ENCODE data around the gene ESYT1. TPM values are rescaled to one million over a fixed set of nuclear protein-coding genes. Genes with fewer than 3 reads are reported as not detected.

Gene ESYT1
- total and polyA plus RNA-seq, 2 donors (not counting 1 experiment from before 2014, with no cell fraction given): 182 to 446 TPM

GRCh38 chr12:56165369-56165768 lies 37.3 kb downstream of the ESYT1 start:
- Histone ChIP-seq H3K36me3 (ENCODE audit: control insufficient read depth, insufficient read depth, low read length) (peaks cover 36% of the 10 kb centered on the region), H3K27ac (ENCODE audit: insufficient read depth, low read length) (no peak overlapping the region)

GRCh38 chr12:56169229-56169759 lies 41.2 kb downstream of the ESYT1 start:
- H4K20me1 ChIP-seq (ENCODE audit: control insufficient read depth, extremely low read depth, insufficient read depth, low read length): no peaks in the 10 kb centered on the region
- H3K36me3 ChIP-seq (ENCODE audit: control insufficient read depth, insufficient read depth, low read length): peaks cover 30% of the 10 kb centered on the region
- H2AFZ ChIP-seq (ENCODE audit: low read length): no peak overlapping the region
- DNase-seq (ENCODE audit: low read depth in 2 of 2): no peak
- H3K27me3 ChIP-seq (ENCODE audit: control insufficient read depth, insufficient read depth, low read length): no peaks in the 10 kb centered on the region
- no peak overlapping the region for H3K4me2 ChIP-seq (ENCODE audit: extremely low read depth, insufficient read depth, low read length)
- no peaks in the 10 kb centered on the region for H3K4me1 ChIP-seq (ENCODE audit: control insufficient read depth, extremely low read depth, insufficient read depth, low read length)
- H3K9ac ChIP-seq (ENCODE audit: insufficient read depth, low read length): no peak overlapping the region
- H3K27ac ChIP-seq (ENCODE audit: insufficient read depth, low read length): no peak overlapping the region
- H3K9me3 ChIP-seq (ENCODE audit: control insufficient read depth, insufficient read depth, low read depth, low read length): no peaks in the 10 kb centered on the region
- H3K4me3 ChIP-seq (replicated peaks in 1 of 4; ENCODE audit: control extremely low read depth in 1 of 4, insufficient read depth in 1 of 4, low read depth in 3 of 4, low read length in 4 of 4): no peak overlapping the region
- no peaks in the 10 kb centered on the region for H3K79me2 ChIP-seq (ENCODE audit: control insufficient read depth, insufficient read depth, low read length)
- no peak for TF ChIP-seq EZH2 (IDR thresholded peaks at IDR 0.05; ENCODE audit: low read length, missing control alignments)

More at GRCh38 chr12:56165369-56165768, 37.3 kb downstream of the ESYT1 start:
- Histone ChIP-seq H3K4me1 (ENCODE audit: control insufficient read depth, extremely low read depth, insufficient read depth, low read length) (peaks cover 12% of the 10 kb centered on the region), H3K9me3 (ENCODE audit: control insufficient read depth, insufficient read depth, low read depth, low read length) (no peaks in the 10 kb centered on the region), H2AFZ (ENCODE audit: low read length) (no peak overlapping the region), H4K20me1 (ENCODE audit: control insufficient read depth, extremely low read depth, insufficient read depth, low read length) (peaks cover 1% of the 10 kb centered on the region), H3K4me3 (replicated peaks in 1 of 4; ENCODE audit: control extremely low read depth in 1 of 4, insufficient read depth in 1 of 4, low read depth in 3 of 4, low read length in 4 of 4) (no peak overlapping the region), H3K79me2 (ENCODE audit: control insufficient read depth, insufficient read depth, low read length) (peaks cover 17% of the 10 kb centered on the region), H3K9ac (ENCODE audit: insufficient read depth, low read length) (no peak overlapping the region), H3K27me3 (ENCODE audit: control insufficient read depth, insufficient read depth, low read length) (no peaks in the 10 kb centered on the region), H3K4me2 (ENCODE audit: extremely low read depth, insufficient read depth, low read length) (no peak overlapping the region)
- TF ChIP-seq CTCF (conservative IDR thresholded peaks at IDR 0.05 in 1 of 2, IDR thresholded peaks at IDR 0.05 in 1 of 2; ENCODE audit: low read depth in 1 of 2, low read length in 2 of 2): no peak
- no peak for TF ChIP-seq EZH2 (IDR thresholded peaks at IDR 0.05; ENCODE audit: low read length, missing control alignments)
- DNase-seq (ENCODE audit: low read depth in 2 of 2): no peak

GRCh38 chr12:56172839-56173238 lies 44.8 kb downstream of the ESYT1 start:
- Histone ChIP-seq H2AFZ (ENCODE audit: low read length) (no peak overlapping the region), H3K4me1 (ENCODE audit: control insufficient read depth, extremely low read depth, insufficient read depth, low read length) (no peaks in the 10 kb centered on the region), H3K79me2 (ENCODE audit: control insufficient read depth, insufficient read depth, low read length) (no peaks in the 10 kb centered on the region), H3K27me3 (ENCODE audit: control insufficient read depth, insufficient read depth, low read length) (no peaks in the 10 kb centered on the region), H3K9me3 (ENCODE audit: control insufficient read depth, insufficient read depth, low read depth, low read length) (no peaks in the 10 kb centered on the region), H3K4me2 (ENCODE audit: extremely low read depth, insufficient read depth, low read length) (no peak overlapping the region), H3K27ac (ENCODE audit: insufficient read depth, low read length) (no peak overlapping the region), H3K9ac (ENCODE audit: insufficient read depth, low read length) (no peak overlapping the region), H3K36me3 (ENCODE audit: control insufficient read depth, insufficient read depth, low read length) (peaks cover 26% of the 10 kb centered on the region), H3K4me3 (replicated peaks in 1 of 4; ENCODE audit: control extremely low read depth in 1 of 4, insufficient read depth in 1 of 4, low read depth in 3 of 4, low read length in 4 of 4) (no peak overlapping the region), H4K20me1 (ENCODE audit: control insufficient read depth, extremely low read depth, insufficient read depth, low read length) (no peaks in the 10 kb centered on the region)
- TF ChIP-seq CTCF (conservative IDR thresholded peaks at IDR 0.05 in 1 of 2, IDR thresholded peaks at IDR 0.05 in 1 of 2; ENCODE audit: low read depth in 1 of 2, low read length in 2 of 2) (no peak), EZH2 (IDR thresholded peaks at IDR 0.05; ENCODE audit: low read length, missing control alignments) (no peak)
- DNase-seq (ENCODE audit: low read depth in 2 of 2): no peak

All from fibroblast of lung (primary cell).